NCI-H2107 treated with DMSO at 0.1 percent for 48 hours (cell line): ENCODE results near the gene BMP2K.

Source experiments
- DNase-seq: peaks from one replicate; lab custom pipeline; 2025; ENCODE audit not compliant: unreplicated experiment; lab: John Stamatoyannopoulos, UW

Gene BMP2K

DNA sequence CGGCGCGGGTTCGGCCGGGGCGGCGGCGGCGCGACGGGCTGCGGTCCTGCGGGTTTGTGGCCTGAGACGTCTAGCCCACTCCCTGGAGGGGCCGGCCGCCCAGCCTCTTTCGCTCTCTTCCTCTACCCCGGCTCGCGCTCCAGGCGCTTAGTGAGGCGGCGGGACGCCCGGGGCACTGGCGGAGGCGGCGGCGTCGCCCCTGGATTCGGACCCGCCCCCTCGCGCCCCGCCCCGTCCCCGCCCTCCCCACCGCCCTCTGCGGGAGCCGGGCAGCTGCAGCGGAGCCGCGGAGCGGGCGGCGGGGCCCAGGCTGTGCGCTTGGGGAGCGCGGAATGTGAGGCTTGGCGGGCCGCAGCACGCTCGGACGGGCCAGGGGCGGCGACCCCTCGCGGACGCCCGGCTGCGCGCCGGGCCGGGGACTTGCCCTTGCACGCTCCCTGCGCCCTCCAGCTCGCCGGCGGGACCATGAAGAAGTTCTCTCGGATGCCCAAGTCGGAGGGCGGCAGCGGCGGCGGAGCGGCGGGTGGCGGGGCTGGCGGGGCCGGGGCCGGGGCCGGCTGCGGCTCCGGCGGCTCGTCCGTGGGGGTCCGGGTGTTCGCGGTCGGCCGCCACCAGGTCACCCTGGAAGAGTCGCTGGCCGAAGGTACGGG, at the start of gene BMP2K:
TSS of gene BMP2K (plus strand) at position 272 of the 650 bp plus-strand sequence. CDS start at position 466, 194 bp downstream.
- DNase-seq: no peak

DNA sequence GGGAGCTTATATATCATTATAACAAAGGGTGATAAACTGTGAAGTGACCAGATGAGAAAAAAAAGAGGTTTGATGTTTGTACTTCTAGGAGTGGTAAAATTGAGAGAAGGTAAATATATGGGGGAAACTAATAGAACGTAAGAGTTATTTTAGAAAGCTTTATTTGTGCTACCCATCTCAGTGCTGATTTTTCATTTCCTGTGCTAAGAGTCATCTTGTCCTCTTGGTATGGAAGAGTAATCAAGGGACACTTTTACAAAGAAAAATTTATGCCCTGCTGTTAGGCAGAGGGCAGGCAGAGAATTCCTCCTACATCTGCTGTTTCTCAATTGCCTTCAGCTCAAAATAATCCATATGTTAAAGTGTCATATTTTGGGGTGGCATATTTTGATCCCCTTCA, 49.6 kb upstream of the BMP2K start:
- DNase-seq: no peak

DNA sequence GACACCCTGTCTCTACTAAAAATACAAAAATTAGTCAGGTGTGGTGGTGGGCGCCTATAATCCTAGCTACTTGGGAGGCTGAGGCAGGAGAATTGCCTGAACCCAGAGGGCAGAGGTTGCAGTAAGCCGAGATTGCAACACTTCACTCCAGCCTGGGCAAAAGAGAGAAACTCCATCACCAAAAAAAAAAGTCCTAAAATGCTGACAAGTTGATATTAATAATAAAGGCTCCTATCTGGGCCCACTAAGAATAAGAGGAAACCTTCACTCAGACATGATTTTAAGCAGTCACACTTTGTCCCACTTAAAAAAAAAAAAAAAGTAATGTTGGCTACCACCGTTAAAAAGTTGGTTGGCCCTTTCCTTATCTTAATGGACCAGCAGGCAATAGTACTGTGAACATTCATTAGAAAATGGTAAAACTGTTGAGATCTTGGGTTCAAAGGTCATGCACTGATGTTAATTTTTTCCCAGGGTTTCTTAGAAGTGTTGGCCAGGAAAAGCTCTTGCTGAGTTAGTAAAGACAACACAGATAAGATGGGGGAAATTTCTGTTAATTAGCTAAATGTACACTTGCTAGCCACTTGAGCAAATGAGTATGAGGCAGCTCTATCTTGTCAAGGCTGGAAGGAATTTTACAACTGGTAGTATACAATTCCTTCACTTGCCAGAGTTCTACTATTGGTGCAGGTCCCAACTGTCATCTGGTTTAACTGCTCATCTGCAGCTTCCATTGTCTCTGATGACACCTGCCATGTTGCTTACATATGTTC, 43.6 kb upstream of the BMP2K start:
- DNase-seq: no peak

DNA sequence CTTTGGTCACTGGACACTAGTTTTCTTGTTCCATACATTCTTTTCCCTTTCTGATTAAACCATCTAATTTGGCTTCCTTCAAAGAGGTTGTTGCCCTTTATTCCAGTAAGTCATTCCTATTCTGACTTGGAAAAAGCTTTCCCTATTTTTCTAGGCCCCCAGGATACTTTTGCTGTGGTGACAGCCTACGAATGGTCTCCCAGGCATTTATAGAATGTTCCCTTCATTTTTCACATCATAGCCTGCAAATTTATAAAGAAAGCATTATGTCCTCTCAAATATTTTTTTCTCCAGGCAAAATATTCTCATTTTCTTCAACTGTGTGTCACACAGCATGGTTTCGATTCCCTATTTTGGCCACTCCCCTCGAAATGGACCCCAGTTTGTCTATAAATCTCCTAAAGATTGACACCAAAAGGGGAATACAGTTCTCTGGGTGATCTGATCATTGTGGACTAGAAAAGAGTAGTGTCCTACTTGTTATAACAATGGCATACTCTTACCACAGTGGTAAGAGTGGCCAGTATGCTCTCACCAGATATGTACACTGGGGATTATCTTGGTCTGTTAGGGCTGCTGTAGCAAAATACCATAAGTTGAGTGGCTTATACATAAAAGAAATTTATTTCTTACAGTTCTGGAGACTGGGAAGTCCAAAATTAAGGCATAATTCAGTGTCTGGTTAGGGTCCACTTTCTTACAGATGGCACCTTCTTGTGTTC, 41.5 kb upstream of the BMP2K start:
- no peak for DNase-seq

DNA sequence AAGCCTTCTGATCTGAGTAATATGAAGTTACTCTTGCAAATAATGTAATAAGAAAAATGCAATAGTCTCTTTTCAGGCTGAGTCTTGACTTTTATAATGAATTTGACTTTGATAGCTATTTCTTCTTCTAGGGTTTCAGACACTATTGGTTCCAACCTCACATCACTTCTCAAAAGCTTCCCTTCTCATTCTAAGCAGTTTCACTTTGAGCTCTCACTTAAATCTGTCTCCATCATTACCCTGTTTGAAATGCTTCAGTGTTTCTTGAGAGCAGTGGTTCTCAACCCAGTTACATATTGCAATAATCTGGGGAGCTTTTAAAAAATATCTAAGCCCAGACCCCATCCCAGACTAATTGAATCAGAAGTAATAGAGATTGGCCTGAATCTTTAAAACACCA, 40.5 kb upstream of the BMP2K start:
- DNase-seq: no peak

DNA sequence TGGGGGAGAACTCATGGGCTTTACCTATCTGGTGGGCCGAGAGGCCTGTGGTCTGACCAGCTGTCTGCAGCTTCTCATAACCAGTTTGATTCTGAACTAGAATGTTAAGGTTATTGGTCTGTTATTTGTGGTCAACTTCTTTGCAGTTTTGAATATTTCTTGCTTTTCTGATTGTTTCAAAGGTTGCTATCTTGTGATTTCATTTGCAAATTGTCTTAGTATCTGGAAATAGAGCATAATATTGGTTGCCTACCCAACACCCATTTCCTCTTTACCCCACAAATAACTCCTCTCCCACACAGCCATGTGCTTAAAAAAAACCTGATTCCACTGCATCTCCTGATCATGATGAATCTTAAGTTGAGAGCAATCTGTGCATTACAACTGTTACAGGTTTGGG, 39.1 kb upstream of the BMP2K start:
- no peak for DNase-seq

DNA sequence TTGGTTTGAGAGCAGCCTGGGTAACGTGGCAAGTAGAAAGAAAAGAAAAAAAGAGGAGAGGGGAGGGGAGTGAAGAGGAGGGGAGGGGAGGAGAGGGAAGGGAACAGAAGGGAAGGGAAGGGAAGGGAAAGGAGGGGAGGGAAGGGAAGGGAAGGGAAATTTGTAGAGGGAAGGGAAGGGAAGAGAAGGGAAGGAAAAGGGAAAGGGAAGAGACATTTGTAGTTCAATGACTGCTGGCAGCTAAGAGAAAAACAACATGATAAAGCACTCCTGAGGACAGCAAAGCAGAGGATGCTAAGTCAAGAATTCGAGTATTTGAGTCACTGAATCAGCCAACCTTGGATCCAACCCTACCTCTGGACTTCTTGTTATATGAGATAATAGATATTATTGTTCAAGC, 38.2 kb upstream of the BMP2K start:
- DNase-seq: no peak

DNA sequence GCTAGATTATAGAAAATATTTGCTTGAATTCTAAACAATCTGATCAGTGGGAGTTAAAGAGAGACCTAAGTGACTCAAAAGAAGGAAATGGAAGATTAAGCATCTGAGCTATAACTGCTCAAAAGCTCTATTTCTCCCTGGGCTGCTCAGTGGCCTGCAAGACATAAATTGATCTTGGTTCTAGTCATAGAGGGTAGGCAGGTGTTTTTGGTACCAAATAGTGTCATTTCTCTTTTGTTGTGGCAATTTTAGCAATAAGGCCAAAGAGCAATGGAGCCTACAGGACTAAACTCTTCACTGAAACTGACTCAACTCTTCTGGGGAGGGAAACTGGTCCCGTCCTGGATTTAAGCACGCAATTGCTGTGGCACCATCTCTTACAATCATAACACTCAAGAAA, 33.9 kb upstream of the BMP2K start:
- DNase-seq: no peak

DNA sequence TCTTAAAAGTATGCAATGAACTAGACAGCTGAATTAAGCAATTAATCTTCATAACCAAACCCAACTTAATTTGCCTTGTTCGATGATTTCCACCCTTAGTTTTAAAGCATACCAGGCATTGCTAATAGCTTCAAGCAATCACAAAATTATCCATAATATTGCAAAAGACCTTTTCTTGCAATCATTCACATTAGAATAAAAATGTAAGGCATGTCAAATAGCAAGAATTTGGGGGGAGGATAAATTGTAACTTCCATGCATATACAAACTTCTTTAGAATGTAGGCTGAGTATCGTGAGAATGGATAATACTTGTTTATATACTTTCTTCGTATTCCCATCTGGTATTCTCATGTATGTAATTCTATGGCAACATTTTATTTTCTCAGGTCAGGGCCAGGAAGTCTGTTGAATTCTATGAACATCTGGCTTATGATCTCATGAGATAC, 28.7 kb upstream of the BMP2K start:
- no peak for DNase-seq

DNA sequence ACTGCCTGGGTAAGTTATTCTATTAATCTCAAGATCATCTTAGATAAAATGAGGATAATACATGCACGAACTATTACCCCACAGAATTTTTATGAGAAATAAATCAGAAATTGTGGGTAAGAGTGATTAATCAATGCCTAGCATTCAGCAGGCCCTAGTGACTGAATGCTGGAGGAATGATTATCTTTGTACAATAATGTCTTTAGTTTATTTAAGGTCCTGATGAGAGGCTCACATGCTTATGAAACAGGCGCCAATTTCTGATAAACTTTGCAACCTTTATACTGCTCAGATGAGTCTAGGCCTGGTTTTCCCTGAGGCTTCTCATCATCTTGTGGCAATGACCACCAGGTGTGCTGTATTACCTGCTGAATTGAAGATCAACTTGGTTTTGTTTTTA, 27.8 kb upstream of the BMP2K start:
- no peak for DNase-seq

DNA sequence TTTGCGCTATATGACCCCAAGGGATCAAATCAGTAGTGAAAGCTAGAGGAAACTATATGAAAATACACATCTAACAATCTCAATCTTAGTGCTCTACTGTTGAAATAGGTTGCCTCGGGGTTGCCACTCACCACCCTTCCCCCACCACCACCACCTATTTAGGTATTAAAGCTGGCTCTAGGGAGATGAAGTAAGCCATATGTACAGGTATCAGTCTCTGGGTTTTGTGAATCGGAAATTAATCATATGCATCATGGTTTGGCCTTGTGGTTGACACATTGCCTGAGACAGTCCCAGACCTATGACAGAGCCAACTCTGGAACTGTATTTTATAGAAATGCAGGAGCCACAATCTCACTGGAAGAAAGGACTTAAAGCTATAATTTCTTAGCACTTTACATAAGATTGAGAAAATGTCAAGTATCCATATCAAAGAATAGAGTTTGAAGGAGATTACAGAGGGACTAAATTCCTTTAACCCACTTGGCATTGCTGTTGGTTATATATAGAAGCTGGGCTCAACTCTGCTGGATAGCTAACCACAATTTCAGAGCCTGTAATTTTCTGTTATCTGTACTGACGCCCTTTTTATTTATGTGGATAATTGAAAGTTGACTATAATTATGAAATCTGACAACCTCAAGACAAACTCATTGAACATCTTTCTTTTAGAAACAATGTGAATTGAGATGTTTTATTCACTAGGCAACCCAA, 26.7 kb upstream of the BMP2K start:
- no peak for DNase-seq

DNA sequence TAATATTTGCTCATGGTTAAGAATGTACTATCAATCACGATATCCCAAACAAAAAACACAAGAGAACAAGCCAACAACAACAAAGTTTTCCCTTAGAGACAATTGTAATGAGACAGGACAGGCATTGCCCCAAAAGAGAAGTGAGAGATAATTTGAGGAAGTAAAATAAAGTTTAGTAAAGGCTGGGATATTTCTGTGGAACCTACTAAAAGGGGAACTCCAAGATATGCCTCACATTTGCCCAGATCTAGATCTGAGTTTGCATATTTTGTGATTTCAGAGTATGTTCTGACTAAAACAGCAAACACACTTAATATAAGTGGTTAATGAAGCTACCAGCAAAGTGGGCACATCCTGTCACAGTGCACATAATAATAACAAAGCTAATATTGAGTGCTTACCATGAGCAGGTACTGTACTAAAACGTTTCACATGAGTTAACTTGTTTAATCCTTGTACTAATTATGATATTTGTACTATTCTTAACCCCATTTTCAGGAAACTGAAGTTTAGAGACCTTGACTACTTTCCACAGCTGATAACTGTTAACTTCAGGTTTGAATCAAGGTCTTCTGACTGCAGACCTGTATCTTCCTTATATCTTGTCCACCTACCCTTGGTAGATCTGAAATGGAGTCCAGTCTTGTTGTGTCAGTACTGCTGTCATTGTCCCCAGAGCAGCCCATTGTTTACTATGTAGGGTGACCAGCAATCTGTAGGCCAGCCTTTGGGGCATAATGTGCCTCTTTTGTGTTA, 26.0 kb upstream of the BMP2K start:
- DNase-seq: no peak

DNA sequence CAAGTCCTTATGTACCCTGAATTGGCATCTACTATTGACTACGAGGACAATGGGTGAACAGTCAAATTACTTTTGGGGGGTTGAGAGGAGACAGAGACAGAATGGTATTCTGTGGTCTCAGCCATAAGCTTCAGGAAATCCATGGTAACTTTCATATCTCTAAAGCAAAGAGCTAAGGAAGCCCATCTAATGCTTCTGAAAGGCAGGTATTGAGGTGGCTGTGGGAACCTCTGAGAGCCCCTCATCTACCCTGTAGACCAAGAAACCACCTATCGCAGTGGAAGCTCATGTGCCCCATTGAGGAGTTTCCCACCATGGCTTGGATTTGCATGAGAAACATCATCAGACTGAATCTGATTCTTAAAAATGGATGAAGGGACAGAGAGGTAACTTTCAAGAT, 23.1 kb upstream of the BMP2K start:
- no peak for DNase-seq

DNA sequence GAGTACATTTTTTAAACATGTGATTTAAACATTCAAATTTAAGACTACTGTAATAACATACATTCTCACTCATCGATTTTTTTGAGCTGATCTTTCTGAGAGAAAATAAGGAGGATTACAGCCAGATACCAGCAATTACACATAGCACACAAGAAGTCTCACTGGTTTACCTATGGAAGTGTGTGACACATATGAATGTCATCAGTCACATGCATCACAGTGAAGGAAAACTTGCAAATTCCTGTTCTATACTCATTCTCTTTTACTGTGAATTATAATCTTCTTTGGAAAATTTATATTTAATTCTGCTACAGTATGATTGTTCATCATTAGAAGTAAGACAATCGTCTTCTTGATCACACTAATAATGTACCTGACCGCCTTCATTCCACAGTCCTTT, 21.3 kb upstream of the BMP2K start:
- no peak for DNase-seq

DNA sequence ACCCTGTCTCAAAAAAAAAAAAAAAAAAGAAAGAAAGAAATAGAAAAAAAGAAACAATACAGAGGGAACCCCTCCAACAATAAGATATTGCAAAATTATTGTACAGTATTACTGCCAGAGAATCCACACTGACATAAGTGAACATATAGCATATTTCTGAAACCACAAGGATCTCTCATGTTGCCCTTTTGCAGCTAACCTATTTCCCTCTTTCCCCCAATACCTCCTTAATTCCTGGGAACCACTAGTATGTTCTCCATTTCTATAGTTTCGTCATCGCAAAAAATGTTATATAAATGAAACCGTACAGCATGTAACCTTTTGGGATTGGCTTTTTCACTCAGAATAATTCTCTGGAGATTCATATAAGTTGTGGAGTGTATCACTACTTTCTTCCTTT, 20.0 kb upstream of the BMP2K start:
- no peak for DNase-seq

DNA sequence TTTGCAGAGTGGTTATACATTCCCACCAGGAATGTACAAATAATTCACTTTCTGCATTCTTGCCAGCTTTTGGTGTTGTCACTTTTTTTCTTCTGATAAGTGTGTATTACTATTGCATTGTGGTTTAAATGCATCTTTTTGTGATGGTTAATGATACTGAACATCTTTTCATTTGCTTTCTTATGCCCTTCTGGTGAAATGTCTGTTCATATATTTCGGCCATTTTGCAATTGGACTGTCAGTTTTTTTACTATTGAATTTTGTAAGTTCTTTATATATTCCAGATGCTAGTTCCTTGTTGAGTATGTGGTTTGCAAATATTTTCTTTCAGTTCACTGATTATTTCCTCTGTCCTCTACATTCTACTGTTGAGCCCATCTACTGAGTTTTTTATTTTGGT, 19.4 kb upstream of the BMP2K start:
- DNase-seq: no peak

DNA sequence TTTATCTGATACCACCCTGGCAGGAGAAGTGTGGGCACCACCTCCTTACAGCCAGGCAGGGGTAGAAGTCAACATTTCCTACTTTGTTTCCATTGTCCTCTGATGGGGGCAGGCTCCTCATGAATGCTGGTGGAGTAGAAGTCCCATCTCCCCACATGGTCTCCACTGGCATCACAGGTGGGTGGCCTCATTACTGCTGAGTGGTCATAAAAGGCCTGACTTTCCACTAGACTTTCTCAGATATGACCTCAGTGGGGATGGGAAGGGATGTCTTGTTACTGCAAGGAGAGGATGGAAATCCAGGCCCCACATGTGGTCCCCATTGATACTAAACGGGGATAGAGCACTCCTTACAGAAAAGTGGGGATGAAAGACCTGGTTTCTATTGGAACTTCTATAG, 18.6 kb upstream of the BMP2K start:
- DNase-seq: no peak

DNA sequence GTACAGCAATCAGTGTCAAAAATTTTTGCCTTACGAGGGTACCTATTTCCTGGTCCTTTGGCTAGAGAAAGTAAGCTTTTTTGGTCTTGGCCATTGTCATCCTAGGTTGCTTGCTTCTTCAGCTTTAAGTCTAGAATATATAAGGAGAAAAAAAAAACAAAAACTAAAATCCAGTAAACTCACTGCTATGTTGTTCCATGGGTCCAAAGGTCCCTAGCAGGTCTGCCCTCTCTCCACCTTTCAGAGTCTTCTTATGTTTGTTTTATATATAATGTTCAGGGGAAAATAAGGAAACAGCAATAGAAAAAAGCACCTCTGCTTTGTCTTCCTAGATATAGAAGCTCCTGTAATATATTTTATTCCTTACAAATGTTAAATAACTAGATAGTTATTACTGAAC, 18.1 kb upstream of the BMP2K start:
- no peak for DNase-seq

DNA sequence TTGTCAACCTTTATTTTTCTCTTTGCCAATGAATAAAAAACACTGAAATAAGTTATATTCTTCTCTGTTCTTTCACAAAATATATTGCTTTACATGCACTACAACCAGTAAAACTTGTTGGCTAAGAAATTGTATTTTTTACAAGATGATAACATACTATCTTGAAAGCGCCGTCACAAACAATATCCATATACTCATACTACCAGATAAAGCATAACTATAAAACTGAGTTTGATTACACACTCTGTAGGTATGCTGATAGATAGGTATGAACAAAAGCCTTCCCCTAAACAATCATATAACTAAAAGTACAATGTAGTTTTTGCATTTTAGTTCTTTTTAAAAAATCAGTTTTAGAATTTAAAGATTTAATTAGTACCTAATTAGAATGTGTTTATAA, 13.6 kb upstream of the BMP2K start:
- DNase-seq: no peak

DNA sequence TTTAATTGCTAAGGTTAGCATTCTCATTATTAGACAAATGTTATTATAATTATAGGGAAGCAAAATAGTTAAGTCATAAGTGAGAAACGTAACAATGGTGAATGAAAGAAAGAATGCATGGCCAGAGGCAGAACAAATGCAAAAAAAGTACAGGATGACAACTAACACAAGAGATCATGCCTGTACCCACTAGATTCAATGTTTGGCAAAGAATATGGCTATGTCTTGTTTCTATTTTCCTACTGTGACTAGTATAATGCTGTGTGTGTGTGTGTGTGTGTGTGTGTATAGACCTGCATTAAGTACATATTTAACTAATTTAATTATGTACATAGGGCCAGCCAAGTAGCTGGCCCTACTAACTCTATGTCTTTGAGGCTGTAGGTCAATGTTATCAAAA, 12.9 kb upstream of the BMP2K start:
- DNase-seq: no peak
